NCI-H1694 (cell line): Measurements from ENCODE around the gene ADAT3.

Experiments
- DNase-seq: peaks from one replicate; lab custom pipeline; 2025; lab: John Stamatoyannopoulos, UW

Gene ADAT3

GRCh38 chr19:1956868-1957492 is 51.8 kb downstream of the ADAT3 start:
- DNase-seq, result no peak

GRCh38 chr19:1957562-1958248 is 52.5 kb downstream of the ADAT3 start:
- no peak for DNase-seq

DNA sequence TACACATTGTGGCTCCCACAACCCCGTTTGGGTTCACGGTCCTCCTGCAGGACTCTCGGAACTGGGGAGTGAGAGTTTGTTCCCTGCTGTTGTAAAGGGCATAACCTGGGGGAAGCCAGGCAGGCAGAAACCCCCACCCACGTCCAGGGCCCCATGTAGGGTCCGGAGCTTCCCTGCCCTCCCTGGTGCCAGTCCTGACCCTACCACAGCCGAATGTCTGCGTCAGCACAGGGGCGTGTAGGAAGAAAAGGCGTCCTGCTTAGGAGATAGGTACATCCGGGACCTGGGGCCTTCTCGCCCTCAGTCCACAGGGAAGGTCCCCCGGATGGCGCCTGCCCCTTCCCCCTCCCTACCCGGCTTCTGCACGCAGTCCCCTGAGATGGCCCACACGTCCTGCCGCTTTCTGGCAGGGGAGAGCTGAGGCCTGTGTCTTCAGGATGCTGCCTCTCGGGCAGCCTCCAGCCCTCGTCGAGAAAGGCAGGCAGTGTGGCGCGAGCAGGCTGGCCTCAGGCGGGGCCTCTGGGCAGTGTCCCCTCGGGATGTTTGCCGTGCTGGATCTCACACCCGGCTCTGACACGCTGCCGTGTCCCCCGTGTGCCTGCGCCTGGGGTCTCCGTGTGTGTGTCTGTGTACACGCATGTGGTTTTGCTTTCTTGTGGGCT is 54.9 kb downstream of the ADAT3 start:
- no peak for DNase-seq

- no peak for DNase-seq
Measured at GRCh38 chr19:1961000-1961883, 56.0 kb downstream of the ADAT3 start.

DNA sequence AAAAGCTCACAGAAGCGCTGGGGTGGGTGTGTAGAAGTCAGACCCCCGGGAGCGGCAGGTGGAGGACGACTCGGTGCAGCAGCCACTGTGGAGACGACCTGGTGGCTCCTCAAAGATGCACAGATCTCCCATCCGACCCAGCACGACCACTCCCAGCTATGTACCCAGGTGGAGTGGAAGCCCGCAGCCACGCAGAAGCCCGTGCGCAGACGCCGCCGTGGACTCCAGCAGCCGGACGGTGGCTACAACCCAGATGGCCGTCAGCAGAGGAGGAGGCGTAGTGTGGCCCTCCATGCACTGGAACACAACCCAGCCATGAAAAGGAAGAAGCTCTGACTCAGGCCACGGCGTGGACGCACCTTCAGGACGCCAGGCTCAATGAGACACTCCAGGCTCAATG is 57.5 kb downstream of the ADAT3 start:
- no peak for DNase-seq
